Measurements from ENCODE around the gene GORASP1. TPM values are rescaled to one million over a fixed set of nuclear protein-coding genes. Genes with fewer than 3 reads are reported as not detected.

The GORASP1 gene
- total RNA-seq, 2 experiments from 2014 or later: 51.5 to 59.9 TPM

GRCh38 chr3:39104961-39105686 is 2.3 kb downstream of the GORASP1 start:
- ChIA-PET POLR2A (interaction anchor here (0.5 to 1.5 kb wide), 6 partner anchors 18 to 79 kb away, joined by 3 to 4 read pairs (median 4); no protein-coding TSS in a partner anchor), CTCF (ENCODE audit: unreplicated experiment) (interaction anchor here (0.6 kb wide), 1 partner anchor 21 kb away, joined by 6 read pairs; no protein-coding TSS in a partner anchor)
- peaks cover 13% of the 10 kb centered on the region; the same call in 1 of the 2 replicates for H3K79me2 ChIP-seq (ENCODE audit: insufficient read depth, low read depth, low read length)
- peaks cover 74% of the 10 kb centered on the region for H3K4me1 ChIP-seq (ENCODE audit: insufficient read depth, low read length, poor library complexity, severe bottlenecking)
- no peaks in the 10 kb centered on the region for H3K9me3 ChIP-seq (ENCODE audit: low read length)
- H3K36me3 ChIP-seq (ENCODE audit: insufficient read depth, low read length): peaks cover 29% of the 10 kb centered on the region; the same call in 1 of the 2 replicates
- no peak for DNase-seq (ENCODE audit: low spot score)
- no TSS peak for BruUV-seq (replicated peaks)
- H3K27ac ChIP-seq (ENCODE audit: low read depth, low read length, poor library complexity, severe bottlenecking): no peak overlapping the region
- peak overlapping the region; percentile 96 for H3K4me2 ChIP-seq (ENCODE audit: low read length)
- TF ChIP-seq EZH2phosphoT487 (IDR thresholded peaks at IDR 0.05; ENCODE audit: borderline replicate concordance, low read depth, low read length) (no peak), CTCF (conservative IDR thresholded peaks at IDR 0.05; ENCODE audit: low read length) (no peak)
- no peaks in the 10 kb centered on the region for H4K20me1 ChIP-seq (ENCODE audit: insufficient read depth, low read length)
- intact Hi-C loops (cut with micrococcal nuclease; ENCODE audit: unreplicated experiment): no loop called here
- H3K4me3 ChIP-seq (ENCODE audit: low read depth, low read length, poor library complexity, severe bottlenecking): peak overlapping the region; percentile 85
- H3K9me2 ChIP-seq (ENCODE audit: insufficient read depth, low read length): no peaks in the 10 kb centered on the region
- H2AFZ ChIP-seq (ENCODE audit: low read length): no peak overlapping the region

GRCh38 chr3:39103791-39104552 is 3.5 kb downstream of the GORASP1 start:
- Histone ChIP-seq H3K9me2 (ENCODE audit: insufficient read depth, low read length) (no peaks in the 10 kb centered on the region), H3K4me1 (ENCODE audit: insufficient read depth, low read length, poor library complexity, severe bottlenecking) (peaks cover 63% of the 10 kb centered on the region), H4K20me1 (ENCODE audit: insufficient read depth, low read length) (no peaks in the 10 kb centered on the region), H3K79me2 (ENCODE audit: insufficient read depth, low read depth, low read length) (peaks cover 13% of the 10 kb centered on the region; the same call in 1 of the 2 replicates), H3K9me3 (ENCODE audit: low read length) (no peaks in the 10 kb centered on the region), H2AFZ (ENCODE audit: low read length) (no peak overlapping the region), H3K4me2 (ENCODE audit: low read length) (no peak overlapping the region), H3K27ac (ENCODE audit: low read depth, low read length, poor library complexity, severe bottlenecking) (no peak overlapping the region), H3K36me3 (ENCODE audit: insufficient read depth, low read length) (peaks cover 32% of the 10 kb centered on the region; the same call in 1 of the 2 replicates), H3K4me3 (ENCODE audit: low read depth, low read length, poor library complexity, severe bottlenecking) (no peak overlapping the region)
- POLR2A ChIA-PET: interaction anchor here (1.5 kb wide), 2 partner anchors 17 to 80 kb away, joined by 4 read pairs; no protein-coding TSS in a partner anchor
- intact Hi-C loops (cut with micrococcal nuclease; ENCODE audit: unreplicated experiment): no loop called here
- CTCF ChIA-PET (ENCODE audit: unreplicated experiment): no interaction called here
- no peak for DNase-seq (ENCODE audit: low spot score)
- TF ChIP-seq CTCF (conservative IDR thresholded peaks at IDR 0.05; ENCODE audit: low read length): no peak
- no peak for TF ChIP-seq EZH2phosphoT487 (IDR thresholded peaks at IDR 0.05; ENCODE audit: borderline replicate concordance, low read depth, low read length)
- no TSS peak for BruUV-seq (replicated peaks)

Data from OCI-LY7 (cell line).